Stimulated activated CD4-positive, alpha-beta T cell treated with anti-CD3 and anti-CD28 coated beads, Interleukin-4, amount 100 ng/mL, for 4 hours (primary cell): ENCODE results near the gene HOXA7.

Experiments
- DNase-seq, 2 experiments: peaks; one replicate each; pipeline ENCODE4 v3.0.0-alpha.2; 2020

The HOXA7 gene

DNA sequence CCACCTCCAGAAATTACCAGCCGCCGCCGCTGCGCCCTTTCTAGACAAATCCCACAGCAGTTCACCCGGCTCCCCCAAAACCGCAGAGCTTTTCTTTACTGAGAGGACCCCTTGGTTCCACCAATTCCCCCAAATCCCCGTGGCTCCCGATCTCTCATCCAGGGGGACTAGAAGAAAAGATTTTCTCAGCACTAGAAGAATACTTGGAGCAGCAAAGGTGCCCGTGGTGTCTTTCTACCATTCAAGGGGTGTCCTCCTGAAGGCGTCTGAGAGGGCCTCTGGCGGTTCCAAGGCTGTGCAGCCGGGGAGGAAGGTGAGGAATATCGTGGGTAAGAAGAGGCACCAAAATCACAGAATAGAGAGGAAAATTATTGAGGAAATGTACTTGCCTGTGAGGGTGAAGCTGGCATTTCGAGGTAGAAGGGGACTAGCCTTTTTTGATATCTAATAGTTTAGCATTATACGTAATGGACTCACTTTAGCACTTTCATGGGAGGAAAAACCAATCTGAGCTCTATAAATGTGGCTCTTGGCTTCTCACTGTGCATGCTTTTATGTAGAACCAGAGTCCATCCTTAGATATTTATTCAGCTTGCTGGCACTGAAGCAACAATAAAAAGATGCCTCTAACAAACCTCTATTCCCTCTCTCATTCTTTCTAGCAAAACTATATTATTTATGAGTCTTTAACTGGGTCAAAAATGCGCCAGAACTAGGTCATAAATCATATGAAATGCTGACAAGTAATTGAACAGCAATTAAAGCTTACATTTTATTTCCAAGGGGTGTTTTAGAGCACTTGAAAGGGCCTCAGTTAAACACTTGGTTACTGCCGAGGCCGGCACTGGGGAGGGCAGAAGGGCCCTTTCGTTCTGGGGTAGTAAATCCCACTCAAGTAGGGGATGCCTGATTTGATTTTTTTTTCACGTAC is 40.2 kb downstream of the HOXA7 start:
- no peak for DNase-seq

DNA sequence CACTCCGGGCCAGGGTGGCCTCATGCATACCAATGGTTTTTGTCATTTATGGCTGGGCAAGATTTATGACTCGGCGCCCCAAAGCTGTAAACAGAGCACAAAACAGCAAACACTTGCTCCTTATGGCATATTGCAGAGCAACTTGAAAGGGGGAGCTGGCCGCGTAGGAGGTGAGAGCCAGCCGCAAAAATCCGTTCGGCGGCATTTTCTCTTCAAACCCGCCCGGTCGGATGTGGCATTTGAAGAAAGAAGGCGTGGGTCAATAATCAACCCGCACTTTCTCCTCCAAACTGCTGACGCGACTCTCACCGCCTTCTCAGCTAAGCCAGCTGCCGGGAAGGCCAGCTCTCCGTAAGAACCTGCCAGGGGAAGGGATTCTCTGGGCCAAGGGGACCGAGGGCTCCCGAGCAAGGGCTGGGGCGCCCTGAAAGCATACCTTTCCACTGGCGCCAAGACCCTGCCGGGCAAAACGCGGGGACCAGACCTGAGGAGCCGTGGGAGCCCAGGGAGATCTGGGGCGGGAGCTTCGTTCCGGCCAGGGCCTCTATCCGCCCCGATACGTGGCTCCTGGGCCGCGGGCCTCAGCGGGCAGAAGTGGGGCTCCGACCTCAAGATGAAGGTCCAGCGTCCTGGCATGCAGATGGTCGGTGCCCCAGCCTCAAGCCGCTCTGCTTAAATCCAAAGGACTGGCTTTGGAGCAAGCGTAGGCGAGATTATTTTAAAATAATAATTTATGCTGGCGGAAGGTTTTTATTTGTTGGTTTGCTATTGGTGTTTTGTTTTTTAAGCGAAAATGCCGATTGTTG is 41.1 kb downstream of the HOXA7 start:
- DNase-seq, result no peak

DNA sequence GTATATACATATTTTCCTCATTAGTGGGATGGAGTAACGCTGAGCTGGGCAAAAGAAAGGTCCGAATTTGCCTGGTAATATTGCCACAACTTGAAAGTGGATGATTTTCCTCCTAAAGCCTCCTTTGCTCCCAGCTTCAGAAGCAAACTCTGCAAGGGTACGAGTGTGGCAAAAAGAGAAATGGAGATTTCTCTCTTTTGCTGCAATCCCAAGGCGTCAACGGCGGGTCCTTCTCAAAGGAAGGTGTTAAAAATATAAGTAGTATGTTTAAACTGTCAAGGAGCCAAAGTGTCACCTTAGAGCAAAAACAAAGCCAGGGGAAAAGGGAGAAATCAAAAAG is 41.6 kb downstream of the HOXA7 start:
- DNase-seq, result no peak

DNA sequence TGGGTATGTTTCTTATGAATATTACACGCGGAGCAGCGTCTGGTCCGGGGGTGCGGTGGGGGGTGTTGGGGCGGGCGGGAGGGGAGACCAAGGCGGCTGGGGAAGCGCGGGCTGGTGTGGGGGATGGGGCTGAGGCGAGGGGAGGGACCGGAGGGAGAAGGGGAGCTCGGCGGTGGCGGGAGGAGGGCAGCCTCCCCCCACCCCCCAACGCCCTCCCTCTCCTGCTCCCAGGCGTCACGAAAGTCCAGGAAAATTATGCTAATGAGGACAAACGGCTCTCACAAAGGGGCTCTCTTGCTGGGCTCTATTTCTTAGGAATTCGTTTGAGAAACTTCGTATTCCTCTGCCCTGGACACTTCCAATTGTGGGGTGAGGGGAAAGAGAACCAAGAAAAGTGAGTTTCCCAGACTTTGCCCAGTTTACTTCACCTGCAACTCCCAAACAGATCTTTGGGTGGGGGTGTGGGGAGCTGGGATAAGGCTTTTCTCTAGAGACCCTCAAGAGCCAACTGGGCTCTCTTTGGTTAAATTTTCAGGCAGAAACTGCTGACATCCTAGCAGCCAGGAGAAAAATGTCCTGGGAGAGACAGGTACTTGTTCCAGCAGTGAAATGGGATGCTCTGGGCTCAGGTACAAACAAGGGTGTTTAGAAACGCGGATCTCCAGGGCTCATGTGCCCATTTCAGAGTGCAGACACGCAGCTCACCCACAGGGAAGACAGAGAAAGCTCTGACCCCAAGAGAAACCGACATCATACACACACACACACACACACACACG is 42.3 kb downstream of the HOXA7 start:
- no peak for DNase-seq

DNA sequence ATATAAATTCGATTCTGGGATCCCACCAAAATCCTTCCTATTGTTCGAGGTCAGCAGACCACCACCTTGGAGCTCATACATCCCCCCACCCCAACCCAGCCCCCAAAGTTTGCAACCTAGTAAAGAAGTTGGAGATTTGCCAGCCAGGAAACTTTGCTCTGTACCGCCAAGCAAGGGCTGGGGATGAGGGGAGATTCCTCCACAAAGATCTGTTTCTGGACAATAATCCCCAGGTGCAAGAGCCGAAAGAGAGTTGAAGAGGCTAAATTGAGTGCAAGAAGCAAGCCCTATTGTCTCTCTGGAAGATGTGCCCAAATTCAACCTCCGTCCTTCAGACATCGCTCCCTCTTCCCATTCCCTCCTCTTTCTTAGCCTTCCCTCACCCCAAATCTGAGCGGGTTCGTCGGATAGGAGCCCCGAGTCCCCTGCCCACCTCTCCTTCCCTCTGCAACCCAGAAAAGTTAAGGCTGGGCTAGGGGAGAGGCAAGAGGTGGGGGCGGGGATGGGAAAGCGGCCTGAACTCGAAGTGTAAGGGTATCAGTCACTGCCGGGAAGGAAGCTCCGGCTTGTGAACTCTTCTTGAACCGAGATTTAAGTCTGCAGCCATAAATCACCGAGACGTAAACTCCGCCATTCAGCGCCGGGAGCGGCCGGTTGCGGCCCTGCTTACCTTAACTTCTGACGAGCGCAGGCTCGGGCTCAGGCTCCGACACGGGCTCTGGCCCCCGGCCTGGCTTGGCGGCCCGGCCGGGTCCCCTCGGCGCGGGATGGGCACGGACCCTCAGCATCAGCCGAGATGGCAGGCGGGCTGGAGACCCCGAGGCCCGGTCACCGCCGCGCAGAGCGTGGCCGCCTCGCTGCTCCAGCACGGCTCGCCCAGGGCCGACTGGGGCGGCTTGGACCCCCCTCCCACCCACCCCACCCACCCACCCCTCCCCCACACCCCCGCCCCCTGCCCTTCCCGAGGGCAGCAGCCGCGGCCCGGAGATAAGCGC is 43.2 kb downstream of the HOXA7 start:
- DNase-seq, result no peak

DNA sequence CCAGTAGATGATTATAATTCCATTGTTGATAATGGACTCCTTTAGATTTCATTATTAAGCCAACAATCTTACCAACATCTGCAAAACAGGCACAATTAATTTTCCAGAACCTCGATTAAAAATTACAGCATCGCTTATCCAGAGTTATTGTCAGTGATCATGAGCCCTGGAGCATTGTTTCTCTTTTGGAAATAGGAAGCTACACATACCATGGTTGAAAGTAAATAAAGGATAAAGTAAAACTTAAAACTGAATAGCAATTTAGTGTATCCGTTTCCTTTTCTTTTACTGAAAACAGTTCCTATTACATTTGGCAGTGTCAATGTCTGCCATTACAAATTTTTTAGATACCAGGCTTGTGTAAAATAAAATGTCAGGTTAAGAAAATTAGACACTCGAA is 44.1 kb downstream of the HOXA7 start:
- DNase-seq, result no peak

DNA sequence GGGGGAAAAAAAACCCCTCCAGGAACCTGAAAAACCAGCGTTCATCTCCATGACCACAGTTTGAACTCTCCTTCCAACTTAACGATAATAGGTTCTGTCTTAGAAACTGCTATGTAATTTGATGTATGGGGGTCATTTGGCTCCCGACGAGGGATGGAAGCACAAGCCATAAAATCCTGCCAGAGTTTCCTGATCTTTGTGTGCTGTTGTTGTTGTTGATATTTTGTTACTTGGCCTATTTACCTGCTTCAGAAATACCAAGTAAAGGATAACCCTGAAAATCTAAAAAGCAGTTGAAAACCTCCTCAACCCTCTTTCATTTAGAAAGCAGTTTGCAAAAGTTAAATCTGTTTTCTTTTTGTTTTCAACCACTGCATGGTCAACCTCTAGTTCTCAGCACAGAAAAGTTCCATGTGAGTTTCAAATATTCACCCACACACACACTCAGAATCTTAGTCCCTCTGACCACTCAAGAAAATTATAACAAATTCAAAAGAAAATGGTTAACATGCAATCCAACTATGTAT is 44.7 kb downstream of the HOXA7 start:
- DNase-seq, result no peak

DNA sequence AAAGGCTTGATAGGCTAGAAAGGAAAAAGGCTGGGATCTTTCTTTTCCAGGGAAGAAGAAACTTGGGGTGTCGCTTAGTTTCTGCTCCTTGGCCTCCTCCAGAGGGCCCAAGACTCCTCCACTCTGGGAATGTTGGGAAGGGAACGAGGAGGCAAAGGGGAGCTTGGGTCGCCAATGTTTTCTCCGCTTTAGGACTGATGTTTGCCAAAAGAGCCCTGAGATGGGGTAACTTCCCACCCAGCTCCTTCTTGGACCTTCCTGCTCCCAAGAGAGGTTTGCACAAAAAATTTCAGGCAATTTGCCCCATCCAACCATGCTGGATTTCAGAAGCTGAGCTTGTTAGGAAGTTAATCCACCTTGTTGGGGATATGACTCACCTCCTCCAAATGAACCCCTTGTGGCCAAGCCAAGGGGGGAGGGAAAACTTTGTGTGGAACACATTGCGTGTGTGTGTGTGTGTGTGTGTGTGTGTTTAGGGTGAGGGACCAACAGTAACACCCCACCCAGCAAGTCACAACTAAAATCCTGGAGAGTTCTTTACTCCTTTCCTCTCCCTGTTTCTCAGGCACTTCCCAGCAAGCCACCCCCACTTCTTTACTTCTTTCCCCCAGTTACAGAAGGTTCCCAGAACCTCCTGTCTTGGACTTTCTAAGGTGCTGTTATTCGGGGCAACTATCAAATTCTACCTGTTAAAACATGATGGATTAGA is 45.3 kb downstream of the HOXA7 start:
- DNase-seq, result no peak

DNA sequence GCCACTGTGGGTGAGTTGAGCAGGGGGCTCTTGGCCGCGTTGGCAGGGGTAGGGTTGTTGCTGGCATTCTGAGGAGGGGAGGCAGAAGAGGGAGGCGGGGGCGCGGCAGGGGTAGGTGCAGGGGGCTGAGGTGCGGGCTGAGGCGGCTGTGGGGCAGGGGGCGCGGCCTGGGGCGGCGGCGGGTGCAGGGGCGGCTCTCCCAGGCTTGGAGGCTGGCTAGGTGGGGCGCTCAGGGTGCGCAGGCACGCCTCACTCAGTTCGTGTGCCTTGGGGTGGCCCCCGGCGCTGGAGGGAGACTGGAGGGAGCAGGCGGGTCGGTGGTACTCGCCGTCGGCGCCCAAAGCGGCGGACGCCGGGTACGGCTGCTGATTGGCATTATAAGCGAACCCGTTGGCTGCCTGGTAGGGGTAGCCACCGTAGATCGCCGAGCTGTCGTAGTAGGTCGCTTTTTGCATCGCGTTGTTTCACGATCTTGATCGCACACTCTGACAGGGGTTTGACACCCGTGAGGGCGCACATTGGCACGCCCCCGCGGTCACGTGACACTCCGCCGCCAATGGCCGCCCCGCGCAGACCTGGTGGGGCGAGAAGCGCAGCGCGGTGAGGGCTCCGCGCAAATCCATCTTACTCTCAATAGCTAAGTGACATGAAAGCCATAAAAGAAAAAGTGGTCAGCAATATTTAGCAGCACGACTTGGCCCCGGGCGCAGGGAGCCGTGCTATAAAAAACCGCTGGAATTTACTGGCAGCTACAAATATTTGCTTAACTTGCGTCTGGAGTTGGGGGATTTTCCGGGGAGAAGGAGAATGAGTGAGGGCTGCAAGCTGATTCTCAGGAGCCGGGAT is 46.1 kb downstream of the HOXA7 start:
- no peak for DNase-seq

DNA sequence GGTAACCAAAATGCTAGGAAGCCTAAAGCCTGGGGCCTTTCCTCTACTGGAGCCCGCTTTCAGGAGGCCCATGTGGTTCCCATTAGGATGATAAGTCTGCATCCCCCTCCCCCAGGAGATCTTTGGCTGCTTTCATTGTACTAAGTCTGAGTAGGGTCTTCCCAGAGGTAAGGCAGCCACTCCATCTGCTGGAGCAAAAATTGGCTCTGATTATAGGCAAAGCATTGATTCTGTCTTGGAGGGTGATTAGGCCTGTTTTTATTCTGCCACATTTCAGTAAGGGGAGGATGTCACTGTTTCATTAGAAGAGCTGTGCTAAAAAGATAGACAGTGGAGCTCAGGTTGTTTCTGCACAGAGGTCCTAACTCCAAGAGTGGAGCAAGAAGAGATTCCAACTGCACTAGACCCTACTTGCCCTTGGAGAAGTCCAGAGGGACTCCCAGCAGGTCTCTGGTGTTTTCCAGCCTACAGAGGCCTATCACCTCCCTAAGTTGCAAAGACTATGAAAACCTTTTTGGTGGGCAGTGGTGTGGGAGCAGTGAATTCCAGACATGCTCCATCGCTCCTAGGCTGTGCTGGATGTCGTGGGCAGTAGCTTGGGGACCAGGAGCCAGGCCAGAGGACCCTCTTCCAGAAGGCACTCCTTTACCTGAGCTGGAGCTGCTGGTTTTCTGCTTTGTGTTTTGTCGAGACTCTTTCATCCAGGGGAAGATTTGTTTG is 46.8 kb downstream of the HOXA7 start:
- no peak for DNase-seq

DNA sequence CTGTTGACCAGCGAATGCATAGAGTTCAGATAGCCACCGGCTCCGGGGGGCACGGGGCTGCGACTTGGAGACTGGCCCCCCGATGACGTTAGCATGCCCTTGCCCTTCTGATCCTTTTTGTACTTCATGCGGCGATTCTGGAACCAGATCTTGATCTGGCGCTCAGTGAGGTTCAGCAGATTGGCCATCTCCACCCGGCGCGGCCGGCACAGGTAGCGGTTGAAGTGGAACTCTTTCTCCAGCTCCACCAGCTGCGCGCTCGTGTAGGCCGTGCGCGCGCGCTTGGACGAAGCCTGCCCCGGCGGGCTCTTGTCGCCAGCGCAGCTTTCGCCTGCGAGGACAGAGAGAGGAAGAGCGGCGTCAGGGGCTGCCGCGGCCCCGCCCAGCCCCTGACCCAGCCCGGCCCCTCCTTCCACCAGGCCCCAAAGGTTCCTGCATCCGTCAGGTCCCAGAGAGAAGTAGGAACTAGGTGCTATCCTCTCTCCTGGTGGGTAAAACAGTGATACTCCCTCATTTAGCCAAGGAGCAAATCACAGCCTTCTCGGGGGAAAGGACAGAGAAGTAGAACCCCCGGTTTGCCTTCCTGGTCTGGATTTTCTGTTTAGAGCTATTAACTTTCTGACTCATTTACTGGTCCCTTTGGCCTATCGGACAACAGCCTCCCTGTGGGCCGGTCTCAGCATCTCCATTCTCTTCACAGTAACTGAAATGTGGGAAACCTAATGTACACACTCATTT is 47.9 kb downstream of the HOXA7 start:
- DNase-seq, result no peak

DNA sequence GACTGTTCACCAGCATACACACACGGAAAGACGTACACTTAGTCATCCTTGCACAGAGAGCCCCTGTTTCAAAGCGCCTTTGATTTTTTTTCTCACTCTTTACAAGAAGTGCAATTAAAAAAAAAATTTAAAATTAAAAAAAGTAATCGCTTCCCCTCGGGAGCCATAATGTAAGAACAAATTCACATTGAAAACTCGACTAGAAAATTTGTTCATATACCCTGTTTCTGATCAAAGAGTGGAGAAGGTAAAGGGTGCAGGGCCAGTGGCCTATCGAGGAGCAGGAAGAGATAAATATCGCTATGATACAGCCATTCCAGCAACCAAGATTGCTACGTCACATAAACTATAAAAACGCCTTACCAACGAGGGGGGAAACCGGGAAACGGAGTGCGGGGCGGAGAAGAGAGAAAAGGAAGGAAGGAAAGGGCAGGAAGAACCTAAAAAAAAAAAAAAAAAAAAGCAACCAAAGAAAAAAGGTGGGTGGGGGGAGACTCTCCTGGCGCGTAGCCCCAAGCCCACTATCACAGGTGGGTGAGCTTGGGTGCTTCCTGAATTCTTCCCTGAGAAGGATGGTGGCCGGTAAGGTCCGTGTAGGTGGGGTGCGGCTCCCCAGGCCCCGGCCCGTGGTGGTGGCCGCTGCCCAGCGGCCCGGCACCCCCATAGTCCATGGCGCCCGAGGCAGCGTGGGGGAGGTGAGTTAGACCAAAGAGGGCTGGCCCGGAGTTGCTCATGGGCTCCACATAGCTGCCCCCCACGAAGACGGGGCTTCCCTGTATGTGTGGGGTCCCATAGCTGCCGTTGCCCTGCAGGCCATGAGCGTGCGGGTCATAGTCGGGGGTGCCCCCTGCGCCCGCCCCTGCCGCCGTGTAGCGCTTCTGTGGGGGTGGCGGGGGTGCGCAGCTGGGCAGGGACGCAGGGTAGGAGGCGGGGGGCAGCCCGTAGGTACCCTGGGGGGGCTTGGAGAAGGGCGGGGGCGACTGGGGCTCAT is 48.8 kb downstream of the HOXA7 start:
- no peak for DNase-seq

DNA sequence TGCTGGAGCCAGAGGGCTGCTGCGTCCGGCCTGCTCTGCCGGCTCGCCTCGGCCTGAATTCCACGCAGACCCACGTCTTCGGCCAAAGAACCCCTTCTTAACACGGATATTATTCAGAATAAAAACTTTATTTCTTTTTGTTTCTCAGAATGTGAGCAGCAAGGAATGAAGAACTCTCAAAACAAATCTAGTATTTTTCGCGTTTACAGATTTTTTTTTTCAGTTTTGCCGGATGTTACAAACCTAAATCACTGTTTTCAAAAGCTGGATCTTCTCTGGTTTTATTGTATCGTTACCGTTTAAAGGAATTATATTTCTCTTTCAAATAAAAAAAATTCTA is 49.6 kb downstream of the HOXA7 start:
- DNase-seq, result no peak

DNA sequence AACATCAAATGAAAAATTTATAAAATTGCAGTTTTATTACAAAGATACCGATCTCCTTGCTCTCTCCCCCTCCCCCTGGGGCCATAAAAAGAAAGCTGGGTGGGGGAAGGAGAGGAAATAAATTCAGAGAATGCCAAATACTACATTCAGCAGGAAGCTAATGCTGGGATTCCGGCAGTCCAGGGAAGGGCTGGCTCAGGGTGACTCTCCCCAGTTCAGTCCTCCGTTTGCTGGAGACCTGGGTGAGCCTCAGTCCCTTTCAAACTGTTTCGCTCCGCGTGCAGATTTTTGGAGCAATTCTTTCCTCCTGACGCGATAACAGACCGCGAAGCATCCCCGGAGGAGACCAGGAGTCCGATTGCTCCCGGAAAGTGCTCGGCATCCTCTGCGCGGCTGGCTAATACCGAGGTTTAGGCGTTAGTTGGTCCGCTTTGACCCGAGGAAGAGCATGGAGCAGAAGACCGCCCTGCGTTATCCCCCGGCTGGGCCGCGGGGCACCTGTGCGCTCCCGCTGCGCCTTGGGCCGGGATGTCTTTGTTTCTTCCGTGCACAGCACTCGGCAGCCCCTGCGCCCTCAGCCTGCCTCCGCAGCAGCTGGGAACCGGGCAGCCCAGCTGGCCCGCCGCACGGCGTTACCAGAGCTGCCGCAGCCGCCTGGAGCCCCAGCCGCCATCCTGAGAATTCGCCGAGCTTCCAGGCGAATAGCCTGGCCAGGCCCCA is 50.1 kb downstream of the HOXA7 start:
- DNase-seq, result no peak

DNA sequence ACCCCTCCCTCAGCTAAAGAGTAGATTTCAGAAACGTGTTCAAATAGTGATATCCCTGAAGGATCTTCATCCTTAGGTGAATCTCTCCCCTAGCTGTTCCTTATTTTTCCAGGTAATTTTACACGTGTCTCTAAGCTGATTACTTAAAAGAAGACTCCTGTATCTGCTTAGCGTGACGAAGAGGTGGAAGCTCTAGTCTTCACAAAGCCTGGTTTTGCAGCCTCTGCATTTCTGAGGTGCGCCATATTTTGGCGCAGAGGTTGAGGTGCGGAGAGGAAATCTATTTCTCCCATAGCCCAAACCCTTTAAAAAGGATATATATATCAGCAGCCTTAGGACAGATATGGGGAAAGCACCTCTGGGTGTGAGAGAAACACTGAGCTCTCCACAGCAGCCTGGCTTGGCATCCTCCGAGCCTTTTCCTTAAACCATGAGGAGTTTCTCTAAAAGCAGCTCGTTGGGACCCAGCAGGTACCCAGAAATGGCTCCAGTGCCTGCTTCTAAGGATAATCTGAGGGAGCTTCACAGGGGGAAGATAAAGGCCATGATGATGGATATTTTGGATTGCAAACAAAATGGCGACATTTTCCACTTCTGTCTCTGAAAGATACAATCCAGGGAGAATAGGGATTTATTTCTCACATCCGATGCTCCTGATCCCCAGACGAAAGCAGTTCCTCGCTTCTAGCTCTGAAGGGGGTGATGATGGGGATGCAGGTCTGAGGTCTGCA is 51.0 kb downstream of the HOXA7 start:
- no peak for DNase-seq
